Colon (tissue), 2 donors: ENCODE data around the gene PSMB5.
"Not testable (repeated sequence)": the region's sequence is repeated elsewhere in the genome, so short reads cannot be mapped to it uniquely, and the experiment has no call there.

Source experiments
- FAIRE-seq: peaks from 2 replicates; lab custom pipeline; 2012; peaks lifted over from hg19 to GRCh38; lab: Jason Lieb, UNC
- donor health status: control.
- donor health status: control.

The PSMB5 gene

GRCh38 chr14:23013749-23014054 lies 21.0 kb downstream of the PSMB5 start:
- FAIRE-seq: not testable (repeated sequence)

- FAIRE-seq: no peak
Observed at GRCh38 chr14:23013054-23013748, 21.5 kb downstream of the PSMB5 start.

GRCh38 chr14:23009939-23010726 lies 24.6 kb downstream of the PSMB5 start, which contains the start of gene C14orf93:
Gene C14orf93, minus strand, starts transcription at chr14:23010143. Its CDS starts 11,120 bp downstream, at chr14:22999023.
- FAIRE-seq: no peak

- no peak for FAIRE-seq
Observed at GRCh38 chr14:23009483-23009938, 25.2 kb downstream of the PSMB5 start.

- no peak for FAIRE-seq
Observed at GRCh38 chr14:23008831-23009230, 25.9 kb downstream of the PSMB5 start.

GRCh38 chr14:23006544-23007419 lies 27.9 kb downstream of the PSMB5 start:
- FAIRE-seq: no peak

- FAIRE-seq: no peak
Observed at GRCh38 chr14:23006188-23006534, 28.5 kb downstream of the PSMB5 start.

- no peak for FAIRE-seq
Observed at GRCh38 chr14:23005451-23006187, 29.1 kb downstream of the PSMB5 start.

- FAIRE-seq: not testable (repeated sequence)
Observed at GRCh38 chr14:23004274-23004673, 30.4 kb downstream of the PSMB5 start.

GRCh38 chr14:23002592-23002991 lies 32.1 kb downstream of the PSMB5 start:
- FAIRE-seq: no peak

GRCh38 chr14:23000860-23001259 lies 33.8 kb downstream of the PSMB5 start:
- FAIRE-seq: no peak

- FAIRE-seq: no peak
Observed at GRCh38 chr14:22998329-22999012, 36.2 kb downstream of the PSMB5 start.

GRCh38 chr14:22997676-22998323 lies 36.9 kb downstream of the PSMB5 start:
- FAIRE-seq: no peak

- FAIRE-seq: no peak
Observed at GRCh38 chr14:22996768-22997654, 37.7 kb downstream of the PSMB5 start.

- no peak for FAIRE-seq
Observed at GRCh38 chr14:22995889-22996625, 38.6 kb downstream of the PSMB5 start.

GRCh38 chr14:22994762-22995275 lies 39.9 kb downstream of the PSMB5 start:
- FAIRE-seq: no peak

- FAIRE-seq: no peak
Observed at GRCh38 chr14:22993517-22993916, 41.2 kb downstream of the PSMB5 start.

- FAIRE-seq: no peak
Observed at GRCh38 chr14:22991852-22992251, 42.8 kb downstream of the PSMB5 start.

GRCh38 chr14:22987291-22987690 lies 47.4 kb downstream of the PSMB5 start:
- FAIRE-seq: no peak
